Activated naive CD4-positive, alpha-beta T cell treated with anti-CD3 and anti-CD28 coated beads, Interleukin-2, amount 50 U/mL, for 16 hours (primary cell): ENCODE data around the gene MYO1E.

Experiments
- DNase-seq: peaks from one replicate; pipeline ENCODE4 v3.0.0-alpha.2; 2020

MYO1E gene

GRCh38 chr15:59222906-59223550, 149.6 kb downstream of the MYO1E start:
- DNase-seq: no peak

DNA sequence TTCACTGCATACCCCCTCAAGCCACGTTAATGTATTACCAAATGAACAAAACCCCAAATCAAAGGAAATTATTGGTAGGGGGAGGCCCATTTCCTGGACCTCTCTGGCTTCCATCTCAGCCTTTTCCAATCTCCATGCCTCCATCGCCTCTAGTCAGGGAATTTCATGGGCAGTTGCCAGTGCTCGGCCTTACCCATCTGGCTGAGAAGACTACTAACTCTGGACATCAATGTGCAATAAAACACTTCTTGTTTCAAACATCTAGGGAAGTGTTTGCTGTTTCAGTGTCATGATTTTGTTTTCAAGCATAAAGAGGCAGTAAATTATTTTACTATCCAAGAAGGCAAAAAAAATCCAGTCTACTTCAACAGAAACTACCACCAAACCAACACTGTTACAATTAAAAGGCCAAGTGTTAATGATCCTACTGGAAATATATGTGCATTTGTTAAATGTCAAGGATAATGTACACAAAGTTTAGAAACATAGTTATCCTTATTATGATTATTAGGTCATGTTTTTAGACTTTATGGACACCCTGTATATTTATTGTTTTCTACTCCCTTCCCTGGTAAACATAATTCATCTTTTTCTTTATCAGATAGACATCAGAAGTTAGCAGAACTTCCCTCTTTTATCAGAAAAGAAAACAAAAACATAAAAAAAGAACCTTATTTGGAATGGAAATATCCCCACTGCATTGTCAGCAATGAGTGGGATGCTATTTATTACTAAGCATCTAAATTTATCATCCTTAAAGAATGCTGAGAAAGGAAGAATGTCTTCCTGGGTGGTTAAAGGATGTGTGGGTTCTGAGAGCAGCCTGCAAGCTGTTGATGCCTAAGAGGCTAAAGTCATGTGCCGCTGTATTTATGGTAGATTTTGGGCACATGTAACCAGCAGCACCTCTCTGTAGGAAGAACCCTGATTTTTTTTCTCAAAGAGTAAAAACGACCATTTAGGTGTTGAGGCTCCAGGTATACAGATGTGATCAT, 150.9 kb downstream of the MYO1E start:
- DNase-seq: no peak

GRCh38 chr15:59218710-59219109, 154.0 kb downstream of the MYO1E start:
- DNase-seq: no peak

- no peak for DNase-seq
Measured at GRCh38 chr15:59217876-59218498, 154.7 kb downstream of the MYO1E start.

DNA sequence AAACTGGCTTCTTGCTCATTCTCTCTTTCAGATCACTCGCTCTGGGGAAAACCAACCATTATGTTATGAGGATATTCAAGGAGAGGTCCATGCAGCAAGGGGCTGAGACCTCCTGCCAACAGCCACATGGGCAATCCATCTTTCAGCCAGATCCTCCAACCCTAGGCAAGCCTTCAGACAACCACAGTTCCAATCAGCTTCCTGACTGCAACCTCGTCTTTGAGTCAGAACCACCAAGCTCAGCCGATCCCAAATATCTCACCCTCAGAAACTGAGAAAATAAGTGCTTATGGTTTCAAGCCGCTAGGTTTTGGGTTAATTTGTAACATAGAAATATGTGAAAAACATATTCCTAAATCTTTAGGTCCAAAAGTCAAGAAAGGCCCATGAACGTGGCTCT, 155.8 kb downstream of the MYO1E start:
- no peak for DNase-seq

DNA sequence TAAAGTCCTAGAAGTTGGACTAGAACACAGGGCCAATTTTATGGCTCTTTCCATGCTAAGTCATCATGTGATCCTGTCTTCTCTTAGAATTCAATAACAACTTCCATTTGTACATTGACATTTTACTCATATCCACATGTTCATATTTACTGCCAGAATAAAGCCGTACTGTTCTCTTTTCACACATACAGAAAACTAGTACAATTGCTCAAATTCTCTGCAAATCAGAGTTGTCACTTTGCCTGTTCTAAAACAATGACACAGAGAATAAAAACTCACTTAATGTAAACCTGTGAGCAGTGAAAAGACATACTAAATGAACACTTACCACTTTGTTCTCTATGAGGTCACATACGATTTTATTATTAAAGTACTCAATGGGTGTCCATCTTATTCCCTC, 162.5 kb downstream of the MYO1E start:
- no peak for DNase-seq

- DNase-seq: no peak
Measured at GRCh38 chr15:59208613-59209249, 163.9 kb downstream of the MYO1E start.

DNA sequence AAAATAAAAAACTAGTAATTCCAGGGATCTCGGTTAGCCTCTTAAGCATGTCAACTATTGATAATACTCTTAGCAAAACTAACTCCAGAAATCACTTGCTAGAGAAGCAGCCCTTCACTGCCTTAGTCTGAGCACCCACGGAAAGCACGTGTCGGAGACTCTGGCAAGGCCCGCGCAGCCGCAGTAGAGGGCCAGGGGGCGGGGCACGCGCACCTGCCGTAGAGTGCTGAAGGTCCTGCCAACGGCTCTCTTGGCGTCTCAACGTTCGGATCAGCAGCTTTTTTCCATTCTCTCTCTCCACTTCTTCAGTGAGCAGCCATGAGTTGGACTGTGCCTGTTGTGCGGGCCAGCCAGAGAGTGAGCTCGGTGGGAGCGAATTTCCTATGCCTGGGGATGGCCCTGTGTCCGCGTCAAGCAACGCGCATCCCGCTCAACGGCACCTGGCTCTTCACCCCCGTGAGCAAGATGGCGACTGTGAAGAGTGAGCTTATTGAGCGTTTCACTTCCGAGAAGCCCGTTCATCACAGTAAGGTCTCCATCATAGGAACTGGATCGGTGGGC, 166.0 kb downstream of the MYO1E start, which contains the start of gene LDHAL6B:
Gene LDHAL6B (plus strand): TSS at position 221 of the 561 bp plus-strand sequence. CDS start 98 bp downstream, at position 319.
- DNase-seq: no peak

- no peak for DNase-seq
Measured at GRCh38 chr15:59205839-59206622, 166.6 kb downstream of the MYO1E start.

GRCh38 chr15:59203657-59204056, 169.0 kb downstream of the MYO1E start:
- no peak for DNase-seq

GRCh38 chr15:59203008-59203407, 169.7 kb downstream of the MYO1E start:
- no peak for DNase-seq

GRCh38 chr15:59200560-59200959, 172.1 kb downstream of the MYO1E start:
- no peak for DNase-seq

GRCh38 chr15:59199626-59200465, 172.8 kb downstream of the MYO1E start:
- DNase-seq: no peak

DNA sequence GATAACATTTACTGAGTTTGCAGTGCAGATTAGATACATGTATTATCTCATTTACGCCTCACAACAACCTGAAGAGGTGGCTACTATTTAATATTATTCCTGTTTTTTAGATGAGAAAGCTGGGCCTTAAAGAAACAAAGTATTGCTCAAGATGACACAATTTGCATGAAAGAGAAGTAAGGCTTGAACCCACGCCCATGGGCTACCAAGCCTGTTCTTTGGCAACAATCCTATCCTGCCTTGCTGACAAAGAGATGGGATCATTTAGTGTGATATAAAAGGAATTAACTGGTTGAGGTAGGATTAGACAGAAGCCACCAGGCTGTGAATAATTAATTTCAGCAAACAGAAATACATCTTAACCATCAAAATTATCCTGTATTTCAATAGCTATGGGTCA, 175.2 kb downstream of the MYO1E start:
- no peak for DNase-seq

GRCh38 chr15:59196416-59196815, 176.3 kb downstream of the MYO1E start:
- no peak for DNase-seq

DNA sequence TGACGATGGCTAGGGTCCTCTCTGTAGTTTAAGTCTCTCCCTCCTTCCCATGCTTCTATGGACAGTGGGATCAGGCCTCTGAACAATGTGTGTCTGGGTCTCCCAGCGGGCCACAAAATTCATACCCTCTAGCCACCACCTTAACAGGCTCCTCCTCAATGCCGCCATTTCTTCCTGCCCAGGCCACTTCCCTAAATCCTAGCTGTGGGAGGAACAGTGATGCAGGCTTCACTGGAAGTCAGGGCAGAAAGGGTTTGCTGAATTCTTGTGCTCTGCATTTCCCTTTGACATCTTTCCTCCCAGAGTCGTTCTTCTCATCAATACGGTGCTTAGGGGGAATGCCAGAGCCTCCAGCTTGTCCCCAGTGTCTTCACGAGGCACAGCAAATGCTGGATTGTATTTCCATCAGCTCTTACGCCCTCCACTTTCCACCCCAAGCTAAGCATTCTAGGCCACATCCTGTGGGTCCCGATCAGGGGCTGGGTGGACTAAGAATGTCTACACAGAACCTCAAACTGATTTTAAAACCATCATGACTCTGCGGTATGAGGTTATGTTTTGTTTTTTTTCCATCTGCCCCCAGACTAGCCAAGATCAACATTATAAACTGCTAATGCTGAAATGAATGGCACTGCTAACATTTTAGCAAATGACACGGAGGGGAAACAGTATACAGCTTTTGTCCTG, 177.9 kb downstream of the MYO1E start:
- no peak for DNase-seq

DNA sequence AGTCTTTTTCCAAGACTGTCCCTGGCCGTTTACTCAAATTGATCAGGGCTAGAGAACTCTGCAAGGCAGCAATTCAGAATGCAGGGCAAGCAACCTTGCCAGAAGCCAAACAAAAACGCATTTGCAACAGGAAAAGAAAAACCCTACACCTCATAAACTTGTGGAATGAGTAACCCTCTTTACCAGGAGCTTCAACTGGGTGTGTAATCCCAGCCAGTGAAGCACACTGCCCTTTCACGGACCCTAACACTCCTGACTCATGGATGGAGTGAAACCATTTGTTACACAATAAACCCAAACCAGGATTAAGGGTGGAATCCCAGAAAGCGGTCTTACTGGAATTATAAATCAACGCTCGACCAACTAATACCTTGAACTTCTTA, 180.8 kb downstream of the MYO1E start:
- no peak for DNase-seq

DNA sequence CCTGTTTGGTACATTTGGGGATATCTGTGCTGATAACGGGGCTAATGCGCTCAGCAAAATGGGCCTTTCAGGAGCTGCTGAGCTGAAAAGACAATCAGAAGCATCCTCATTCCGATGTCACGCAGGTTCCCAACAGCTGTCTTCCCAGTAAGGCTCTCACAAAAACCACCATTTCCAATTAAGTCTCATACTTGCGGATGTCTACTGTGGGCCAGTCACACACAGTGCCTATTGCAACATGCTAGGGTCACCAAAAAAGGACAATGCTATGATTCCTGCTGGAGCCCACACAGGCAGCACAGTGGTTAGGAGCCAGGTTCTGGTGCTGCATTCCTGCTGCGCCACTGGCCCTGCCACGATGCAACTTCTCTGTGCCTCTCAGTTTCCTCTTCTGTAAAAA, 182.4 kb downstream of the MYO1E start:
- no peak for DNase-seq

DNA sequence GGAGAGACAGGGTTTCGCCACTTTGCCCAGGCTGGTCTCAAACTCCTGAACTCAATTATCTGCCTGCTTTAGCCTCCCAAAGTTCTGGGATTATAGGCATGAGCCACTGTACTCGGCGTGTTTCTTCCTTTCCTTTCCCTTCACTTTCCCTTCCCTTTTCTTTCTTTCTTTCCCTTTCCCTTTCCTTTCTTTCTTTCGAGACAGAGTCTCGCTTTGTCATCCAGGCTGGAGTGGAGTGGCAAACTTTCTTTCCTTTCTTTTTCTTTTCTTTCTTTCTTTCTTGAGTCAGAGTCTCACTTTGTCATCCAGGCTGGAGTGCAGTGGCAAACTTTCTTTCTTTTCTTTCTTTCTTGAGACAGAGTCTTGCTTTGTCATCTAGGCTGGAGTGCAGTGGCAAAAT, 183.4 kb downstream of the MYO1E start:
- no peak for DNase-seq

GRCh38 chr15:59186501-59186900, 186.2 kb downstream of the MYO1E start:
- DNase-seq: no peak
